Uterus (tissue), 2 donors: ENCODE measurements around the gene FCN1.

Source experiments
- CTCF ChIP-seq, 4 experiments: fragments of 200-600 bp in 2 of 4; fragments of 450-650 bp in 2 of 4; sonication (generic) in 2 of 4; IDR thresholded peaks; one replicate each; pipeline ENCODE4 v1.5.1; 2016 to 2019; ENCODE audit warnings: antibody characterized with exemption in 4 of 4, mild to moderate bottlenecking in 2 of 4, moderate library complexity in 1 of 4
- POLR2A ChIP-seq, 2 donors: fragments of 450-650 bp; IDR thresholded peaks; one replicate each; pipeline ENCODE4 v1.6.1; 2016; ENCODE audit warnings: antibody characterized with exemption in 2 of 2, mild to moderate bottlenecking in 1 of 2, moderate library complexity in 1 of 2

DNA sequence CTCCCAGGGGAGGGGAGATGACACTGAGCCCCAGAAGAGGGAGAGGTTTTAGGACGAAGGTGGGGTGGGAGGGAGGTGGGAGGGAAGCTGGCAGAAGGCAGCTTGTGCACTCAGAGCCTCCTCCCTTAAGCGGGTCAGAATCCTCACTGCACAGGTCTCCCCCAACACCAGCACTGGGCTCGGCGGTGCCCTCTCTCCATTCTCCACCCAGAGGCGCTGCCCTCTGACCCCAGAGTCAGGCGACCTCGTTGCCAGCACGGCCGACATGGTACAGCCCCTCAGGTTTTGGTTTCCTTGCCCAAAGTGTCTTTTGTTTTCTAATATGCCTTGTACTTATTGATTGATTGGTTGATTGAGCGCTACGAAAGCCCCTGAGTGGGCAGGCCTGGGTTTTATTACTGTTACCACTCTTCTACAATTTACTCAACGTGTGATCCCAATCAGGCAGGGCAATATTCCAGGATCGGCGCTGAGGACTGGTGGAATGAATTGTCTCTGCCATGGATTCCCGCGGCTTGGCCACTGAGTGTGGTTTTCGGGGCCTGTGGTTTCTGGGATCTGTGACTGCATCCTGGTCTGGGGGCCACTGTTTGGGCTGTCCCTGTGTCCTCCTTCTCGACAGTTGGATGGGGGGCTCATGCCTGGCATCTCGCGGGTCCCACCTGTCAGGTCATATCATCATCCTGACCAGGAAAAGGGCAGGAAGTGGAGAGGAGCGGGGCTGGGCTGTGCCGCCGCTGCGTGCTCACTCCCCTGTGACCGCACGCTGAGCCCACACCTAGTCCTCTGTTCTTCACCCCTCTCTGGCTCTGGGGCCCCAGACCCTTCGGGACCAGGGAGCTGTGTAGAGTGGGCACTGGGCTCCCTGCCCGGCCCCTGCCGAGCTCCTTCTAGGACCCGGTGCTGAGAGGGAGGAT is 46.7 kb downstream of the FCN1 start:
- TF ChIP-seq CTCF (IDR thresholded peaks at IDR 0.05) = no peak
- TF ChIP-seq POLR2A (IDR thresholded peaks at IDR 0.05) = no peak
